Measurements from ENCODE around the gene PRR16.

The PRR16 gene

DNA sequence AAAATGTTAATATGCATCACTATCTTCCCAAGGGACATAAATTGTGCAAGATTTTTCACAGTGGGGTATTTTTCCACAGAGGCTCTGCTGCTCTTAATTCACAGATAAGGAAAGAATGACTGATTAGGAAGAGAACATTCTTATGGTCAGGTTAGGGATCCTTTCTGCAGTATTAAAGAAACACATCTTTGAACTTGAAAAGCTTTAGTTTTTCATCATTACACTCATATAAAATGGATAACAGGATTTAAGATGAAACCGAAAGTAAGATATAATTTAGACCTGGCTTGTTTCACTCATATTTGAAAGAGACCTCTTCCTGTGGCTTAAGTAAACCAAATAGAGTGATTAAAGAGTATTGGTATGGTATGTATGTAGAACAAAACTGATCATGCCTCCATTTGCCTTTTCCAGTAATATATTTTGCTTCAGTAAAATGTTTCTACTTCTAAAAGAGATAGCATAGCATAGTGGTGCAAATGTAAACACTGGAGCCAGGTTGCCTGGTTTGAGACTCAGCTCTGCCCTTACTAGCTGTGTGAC is 160.0 kb downstream of the PRR16 start:
- no peaks in the 10 kb centered on the region for H3K36me3 ChIP-seq (ENCODE audit: low read length)
- no peaks in the 10 kb centered on the region for H3K9me3 ChIP-seq (ENCODE audit: insufficient read depth, low read length)
- H3K9me2 ChIP-seq (replicated peaks; ENCODE audit: insufficient read depth, low read length) = no peaks in the 10 kb centered on the region
- no peaks in the 10 kb centered on the region for H3F3A ChIP-seq (ENCODE audit: insufficient read depth)
- TF ChIP-seq, protein P1, sequence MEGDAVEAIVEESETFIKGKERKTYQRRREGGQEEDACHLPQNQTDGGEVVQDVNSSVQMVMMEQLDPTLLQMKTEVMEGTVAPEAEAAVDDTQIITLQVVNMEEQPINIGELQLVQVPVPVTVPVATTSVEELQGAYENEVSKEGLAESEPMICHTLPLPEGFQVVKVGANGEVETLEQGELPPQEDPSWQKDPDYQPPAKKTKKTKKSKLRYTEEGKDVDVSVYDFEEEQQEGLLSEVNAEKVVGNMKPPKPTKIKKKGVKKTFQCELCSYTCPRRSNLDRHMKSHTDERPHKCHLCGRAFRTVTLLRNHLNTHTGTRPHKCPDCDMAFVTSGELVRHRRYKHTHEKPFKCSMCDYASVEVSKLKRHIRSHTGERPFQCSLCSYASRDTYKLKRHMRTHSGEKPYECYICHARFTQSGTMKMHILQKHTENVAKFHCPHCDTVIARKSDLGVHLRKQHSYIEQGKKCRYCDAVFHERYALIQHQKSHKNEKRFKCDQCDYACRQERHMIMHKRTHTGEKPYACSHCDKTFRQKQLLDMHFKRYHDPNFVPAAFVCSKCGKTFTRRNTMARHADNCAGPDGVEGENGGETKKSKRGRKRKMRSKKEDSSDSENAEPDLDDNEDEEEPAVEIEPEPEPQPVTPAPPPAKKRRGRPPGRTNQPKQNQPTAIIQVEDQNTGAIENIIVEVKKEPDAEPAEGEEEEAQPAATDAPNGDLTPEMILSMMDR (IDR thresholded peaks at IDR 0.05; ENCODE audit: insufficient read depth, low read length, poor library complexity, severe bottlenecking) = no peak
- TF ChIP-seq EZH2phosphoT487 (conservative IDR thresholded peaks at IDR 0.05; ENCODE audit: low read length) = no peak
- no peaks in the 10 kb centered on the region for H4K20me1 ChIP-seq (ENCODE audit: low read depth, low read length)
- no peak overlapping the region for H3K4me2 ChIP-seq (ENCODE audit: low read depth, low read length, poor library complexity, severe bottlenecking)
- H3K4me3 ChIP-seq (ENCODE audit: insufficient read depth, low read length, poor library complexity, severe bottlenecking) = no peak overlapping the region
- H3K27me3 ChIP-seq (ENCODE audit: low read length) = no peaks in the 10 kb centered on the region
- H3K9ac ChIP-seq (ENCODE audit: low read length) = no peak overlapping the region
- no peak overlapping the region for H3K27ac ChIP-seq (ENCODE audit: low read depth, low read length)
- H2AFZ ChIP-seq (ENCODE audit: low read depth, low read length, severe bottlenecking) = no peak overlapping the region
- H3K79me2 ChIP-seq (ENCODE audit: insufficient read depth, low read length) = no peaks in the 10 kb centered on the region

GRCh38 chr5:120628156-120628555 is 164.1 kb downstream of the PRR16 start:
- Histone ChIP-seq H3K4me2 (ENCODE audit: low read depth, low read length, poor library complexity, severe bottlenecking) (no peak overlapping the region), H2AFZ (ENCODE audit: low read depth, low read length, severe bottlenecking) (no peak overlapping the region), H3K9me2 (replicated peaks; ENCODE audit: insufficient read depth, low read length) (no peaks in the 10 kb centered on the region), H3K9ac (ENCODE audit: low read length) (no peak overlapping the region), H4K20me1 (ENCODE audit: low read depth, low read length) (no peaks in the 10 kb centered on the region), H3K4me3 (ENCODE audit: insufficient read depth, low read length, poor library complexity, severe bottlenecking) (no peak overlapping the region), H3K9me3 (ENCODE audit: insufficient read depth, low read length) (no peaks in the 10 kb centered on the region), H3K27ac (ENCODE audit: low read depth, low read length) (no peak overlapping the region), H3K79me2 (ENCODE audit: insufficient read depth, low read length) (no peaks in the 10 kb centered on the region), H3F3A (ENCODE audit: insufficient read depth) (no peaks in the 10 kb centered on the region), H3K27me3 (ENCODE audit: low read length) (no peaks in the 10 kb centered on the region), H3K36me3 (ENCODE audit: low read length) (no peaks in the 10 kb centered on the region)
- no peak for TF ChIP-seq EZH2phosphoT487 (conservative IDR thresholded peaks at IDR 0.05; ENCODE audit: low read length)
- TF ChIP-seq, protein P1 (IDR thresholded peaks at IDR 0.05; ENCODE audit: insufficient read depth, low read length, poor library complexity, severe bottlenecking) = no peak

GRCh38 chr5:120630550-120630949 is 166.4 kb downstream of the PRR16 start:
- Histone ChIP-seq H3K4me2 (ENCODE audit: low read depth, low read length, poor library complexity, severe bottlenecking) (no peak overlapping the region), H3K27ac (ENCODE audit: low read depth, low read length) (no peak overlapping the region), H3K9me2 (replicated peaks; ENCODE audit: insufficient read depth, low read length) (no peaks in the 10 kb centered on the region), H3F3A (ENCODE audit: insufficient read depth) (no peaks in the 10 kb centered on the region), H3K79me2 (ENCODE audit: insufficient read depth, low read length) (no peaks in the 10 kb centered on the region), H2AFZ (ENCODE audit: low read depth, low read length, severe bottlenecking) (no peak overlapping the region), H3K27me3 (ENCODE audit: low read length) (no peaks in the 10 kb centered on the region), H3K9me3 (ENCODE audit: insufficient read depth, low read length) (no peaks in the 10 kb centered on the region), H3K36me3 (ENCODE audit: low read length) (no peaks in the 10 kb centered on the region), H4K20me1 (ENCODE audit: low read depth, low read length) (no peaks in the 10 kb centered on the region), H3K4me3 (ENCODE audit: insufficient read depth, low read length, poor library complexity, severe bottlenecking) (no peak overlapping the region), H3K9ac (ENCODE audit: low read length) (no peak overlapping the region)
- TF ChIP-seq, protein P1 (IDR thresholded peaks at IDR 0.05; ENCODE audit: insufficient read depth, low read length, poor library complexity, severe bottlenecking) = no peak
- no peak for TF ChIP-seq EZH2phosphoT487 (conservative IDR thresholded peaks at IDR 0.05; ENCODE audit: low read length)
